Activated CD8-positive, alpha-beta T cell treated with anti-CD3 and anti-CD28 coated beads for 36 hours (primary cell): ENCODE measurements around the gene GOLGA5. TPM values are rescaled to one million over a fixed set of nuclear protein-coding genes. Genes with fewer than 3 reads are reported as not detected.
A peak's percentile ranks its signal among the peaks of the same experiment; 100 is the strongest.
"Not testable (repeated sequence)": the region's sequence is repeated elsewhere in the genome, so short reads cannot be mapped to it uniquely, and the experiment has no call there.

Experiments used
- ATAC-seq: fragments of 200-7000 bp; cut with Tn5 transposase; one replicate; pipeline ENCODE4 v1.10.0; 2021; ENCODE audit warnings: mild to moderate bottlenecking, moderate library complexity
- CTCF ChIA-PET: fragments of 350-600 bp; sonication (Branson Sonifier 250); formaldehyde crosslinking; loops from one replicate; lab custom pipeline; 2021; ENCODE audit warnings: antibody characterized with exemption; lab: Charles Lee
- POLR2A ChIA-PET: fragments of 350-600 bp; sonication (Branson Sonifier 250); formaldehyde crosslinking; loops from one replicate; lab custom pipeline; 2021; ENCODE audit warnings: antibody characterized with exemption; lab: Charles Lee
- DNase-seq: peaks from one replicate; pipeline ENCODE4 v3.0.0-alpha.2; 2020
- H3K27ac Mint-ChIP-seq: one replicate; pipeline ENCODE4 v1.8.0; 2021; ENCODE audit warnings: mild to moderate bottlenecking, mixed read lengths
- H3K27me3 Mint-ChIP-seq: one replicate; pipeline ENCODE4 v1.8.0; 2021; ENCODE audit warnings: mixed read lengths
- H3K36me3 Mint-ChIP-seq: one replicate; pipeline ENCODE4 v1.8.0; 2021; ENCODE audit warnings: low read depth, mixed read lengths
- H3K4me1 Mint-ChIP-seq: one replicate; pipeline ENCODE4 v1.8.0; 2021; ENCODE audit warnings: low read depth, mixed read lengths
- H3K4me3 Mint-ChIP-seq: one replicate; pipeline ENCODE4 v1.8.0; 2021; ENCODE audit warnings: mild to moderate bottlenecking, moderate library complexity, mixed read lengths
- H3K9me3 Mint-ChIP-seq: one replicate; pipeline ENCODE4 v1.8.0; 2021; ENCODE audit warnings: mixed read lengths
- intact Hi-C: fragments of 100-400 bp; cut with micrococcal nuclease; formaldehyde crosslinking; loops from one replicate; pipeline ENCODE4 v1.10.0; 2022
- total RNA-seq, 2 experiments: library from RNA; stranded (reverse); gene quantifications; one replicate each; pipeline ENCODE4 v1.2.3, GENCODE V29; 2021
- TF ChIP-seq, protein P1 (sequence below): fragments of 200-600 bp; IDR thresholded peaks from one replicate; pipeline ENCODE4 v1.8.0; 2022; ENCODE audit warnings: antibody characterized with exemption, mild to moderate bottlenecking

GOLGA5 gene
- total RNA-seq, 2 experiments from 2014 or later, result 12.9 to 13.3 TPM

DNA sequence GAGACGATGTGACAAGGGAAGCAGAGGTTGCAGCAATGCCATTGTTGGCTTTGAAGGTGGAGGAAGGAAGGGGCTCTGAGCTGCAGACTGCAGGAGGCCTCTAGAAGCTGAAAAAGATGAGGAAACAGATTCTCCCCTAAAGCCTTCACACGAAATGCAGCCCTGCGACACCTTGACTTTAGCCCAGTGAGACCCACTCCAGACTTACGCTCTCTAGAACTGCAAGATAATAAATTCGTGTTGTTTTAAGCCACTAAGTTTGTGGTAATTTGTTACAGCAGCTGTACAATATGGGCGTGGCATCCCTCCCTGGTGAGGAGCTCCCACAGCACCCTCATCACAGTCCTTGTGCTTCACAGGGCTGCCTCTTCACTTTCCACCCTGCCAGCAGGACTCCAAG lies 53.2 kb downstream of the GOLGA5 start:
- DNase-seq, result peak; percentile 20
- Mint-ChIP-seq H3K27ac (peak overlapping the region; percentile 74), H3K4me1 (peaks cover 36% of the 10 kb centered on the region), H3K27me3 (no peaks in the 10 kb centered on the region), H3K4me3 (no peak overlapping the region), H3K36me3 (peaks cover 5% of the 10 kb centered on the region), H3K9me3 (peaks cover 5% of the 10 kb centered on the region)
- CTCF ChIA-PET, result interaction anchor here (0.7 to 0.9 kb wide), 2 partner anchors 39 to 266 kb away, joined by 3 read pairs; no protein-coding TSS in a partner anchor
- POLR2A ChIA-PET, result no interaction called here
- intact Hi-C loops, result no loop called here
- TF ChIP-seq, protein P1, sequence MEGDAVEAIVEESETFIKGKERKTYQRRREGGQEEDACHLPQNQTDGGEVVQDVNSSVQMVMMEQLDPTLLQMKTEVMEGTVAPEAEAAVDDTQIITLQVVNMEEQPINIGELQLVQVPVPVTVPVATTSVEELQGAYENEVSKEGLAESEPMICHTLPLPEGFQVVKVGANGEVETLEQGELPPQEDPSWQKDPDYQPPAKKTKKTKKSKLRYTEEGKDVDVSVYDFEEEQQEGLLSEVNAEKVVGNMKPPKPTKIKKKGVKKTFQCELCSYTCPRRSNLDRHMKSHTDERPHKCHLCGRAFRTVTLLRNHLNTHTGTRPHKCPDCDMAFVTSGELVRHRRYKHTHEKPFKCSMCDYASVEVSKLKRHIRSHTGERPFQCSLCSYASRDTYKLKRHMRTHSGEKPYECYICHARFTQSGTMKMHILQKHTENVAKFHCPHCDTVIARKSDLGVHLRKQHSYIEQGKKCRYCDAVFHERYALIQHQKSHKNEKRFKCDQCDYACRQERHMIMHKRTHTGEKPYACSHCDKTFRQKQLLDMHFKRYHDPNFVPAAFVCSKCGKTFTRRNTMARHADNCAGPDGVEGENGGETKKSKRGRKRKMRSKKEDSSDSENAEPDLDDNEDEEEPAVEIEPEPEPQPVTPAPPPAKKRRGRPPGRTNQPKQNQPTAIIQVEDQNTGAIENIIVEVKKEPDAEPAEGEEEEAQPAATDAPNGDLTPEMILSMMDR, result no peak
- ATAC-seq, result no peak

DNA sequence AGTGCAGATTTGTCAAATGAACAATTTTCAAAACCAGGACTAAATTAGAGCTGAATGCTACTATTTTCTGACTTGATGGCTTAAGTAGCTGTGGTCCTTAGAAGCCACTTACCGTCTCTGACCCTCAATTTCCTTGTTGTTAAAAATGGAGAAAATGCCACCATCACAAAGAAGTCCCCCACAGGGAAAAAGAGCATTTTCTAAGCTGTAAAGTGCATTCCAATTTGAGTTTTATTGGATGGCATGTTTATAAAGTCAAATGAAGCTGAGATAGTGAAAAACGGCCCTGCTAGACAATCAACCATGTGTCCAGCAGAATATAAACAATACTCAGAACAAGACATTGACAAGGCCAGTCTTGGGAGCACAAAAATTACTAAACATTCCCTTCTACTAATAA lies 53.6 kb downstream of the GOLGA5 start:
- Mint-ChIP-seq H3K27me3 (no peaks in the 10 kb centered on the region), H3K4me1 (peaks cover 38% of the 10 kb centered on the region), H3K4me3 (no peak overlapping the region), H3K36me3 (peaks cover 5% of the 10 kb centered on the region), H3K9me3 (peaks cover 6% of the 10 kb centered on the region), H3K27ac (no peak overlapping the region)
- TF ChIP-seq, protein P1, result no peak
- ATAC-seq (no peak), DNase-seq (no peak)
- POLR2A ChIA-PET, result interaction anchor here (0.7 kb wide), 1 partner anchor 21 kb away, joined by 3 read pairs; no protein-coding TSS in a partner anchor
- intact Hi-C loops, result no loop called here
- CTCF ChIA-PET, result interaction anchor here (0.7 to 1.4 kb wide), 4 partner anchors 9 to 266 kb away, joined by 3 to 4 read pairs (median 3); no protein-coding TSS in a partner anchor

DNA sequence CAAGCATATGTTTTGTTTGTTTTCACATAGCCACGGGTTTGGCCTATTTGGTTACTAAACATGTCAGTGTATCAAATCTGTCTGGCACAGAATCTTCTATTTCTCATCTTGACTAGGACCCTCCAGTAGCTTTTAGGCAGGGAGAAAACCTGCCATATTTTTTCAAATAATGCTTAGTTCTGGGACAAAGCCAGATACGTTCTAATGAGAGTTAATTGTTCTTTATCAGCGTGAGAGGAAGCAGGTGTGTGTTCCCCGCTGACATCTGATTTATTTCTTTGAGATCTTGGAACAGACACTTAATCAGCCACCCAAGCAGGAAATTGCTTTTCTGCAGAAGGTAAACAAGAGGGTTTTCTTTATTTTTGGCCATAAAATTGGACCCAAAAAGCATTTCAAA lies 54.8 kb downstream of the GOLGA5 start:
- peaks cover 5% of the 10 kb centered on the region for H3K36me3 Mint-ChIP-seq
- peaks cover 37% of the 10 kb centered on the region for H3K4me1 Mint-ChIP-seq
- H3K4me3 Mint-ChIP-seq, result no peak overlapping the region
- TF ChIP-seq, protein P1, result no peak
- DNase-seq, result no peak
- intact Hi-C loops, result no loop called here
- ChIA-PET CTCF (interaction anchor here (1.2 to 1.4 kb wide), 2 partner anchors 10 to 134 kb away, joined by 3 to 4 read pairs; no protein-coding TSS in a partner anchor), POLR2A (no interaction called here)
- no peak overlapping the region for H3K27ac Mint-ChIP-seq
- ATAC-seq, result no peak
- H3K9me3 Mint-ChIP-seq, result peaks cover 7% of the 10 kb centered on the region
- H3K27me3 Mint-ChIP-seq, result no peaks in the 10 kb centered on the region

DNA sequence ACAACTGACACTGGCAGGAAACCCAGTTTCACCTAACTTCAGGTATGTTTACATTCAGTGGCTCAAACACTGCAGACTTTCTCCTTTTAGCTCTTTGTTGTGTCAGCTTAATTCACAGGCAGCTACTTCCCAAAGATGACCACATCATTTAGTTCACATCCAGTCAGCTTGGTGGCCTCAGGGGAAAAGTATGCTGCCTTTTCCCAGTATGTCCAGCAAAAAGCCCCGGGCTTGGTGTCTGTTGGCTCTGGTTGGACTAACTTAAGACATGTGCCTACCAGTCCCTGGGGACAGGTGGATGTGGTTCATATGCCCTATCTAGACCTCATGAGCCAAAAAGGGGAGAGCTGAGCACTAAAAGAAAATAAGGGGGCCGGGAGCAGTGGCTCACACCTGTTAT lies 56.4 kb downstream of the GOLGA5 start:
- no peak overlapping the region for H3K4me3 Mint-ChIP-seq
- H3K36me3 Mint-ChIP-seq, result peaks cover 5% of the 10 kb centered on the region
- ATAC-seq, result no peak
- peaks cover 25% of the 10 kb centered on the region for H3K4me1 Mint-ChIP-seq
- DNase-seq, result no peak
- CTCF ChIA-PET, result no interaction called here
- TF ChIP-seq, protein P1, result no peak
- H3K27me3 Mint-ChIP-seq, result peaks cover 2% of the 10 kb centered on the region
- intact Hi-C loops, result no loop called here
- H3K9me3 Mint-ChIP-seq, result peaks cover 7% of the 10 kb centered on the region
- no peak overlapping the region for H3K27ac Mint-ChIP-seq
- POLR2A ChIA-PET, result no interaction called here

DNA sequence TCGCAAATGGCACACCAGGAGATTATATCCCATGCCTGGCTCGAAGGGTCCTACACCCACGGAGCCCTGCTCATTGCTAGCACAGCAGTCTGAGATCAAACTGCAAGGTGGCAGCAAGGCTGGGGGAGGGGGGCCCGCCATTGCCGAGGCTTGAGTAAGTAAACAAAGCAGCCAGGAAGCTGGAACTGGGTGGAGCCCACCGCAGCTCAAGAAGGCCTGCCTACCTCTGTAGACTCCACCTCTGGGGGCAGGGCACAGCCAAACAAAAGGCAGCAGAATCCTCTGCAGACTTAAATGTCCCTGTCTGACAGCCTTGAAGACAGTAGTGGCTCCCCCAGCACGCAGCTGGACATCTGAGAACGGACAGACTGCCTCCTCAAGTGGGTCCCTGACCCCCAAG lies 59.0 kb downstream of the GOLGA5 start:
- H3K27me3 Mint-ChIP-seq, POLR2A ChIA-PET, H3K27ac Mint-ChIP-seq, intact Hi-C loops, H3K4me3 Mint-ChIP-seq, H3K9me3 Mint-ChIP-seq, ATAC-seq, CTCF ChIA-PET, H3K36me3 Mint-ChIP-seq, H3K4me1 Mint-ChIP-seq: not testable (repeated sequence)
- peak; percentile 30 for DNase-seq
